Measurements from ENCODE around the gene SRRT. TPM values are rescaled to one million over a fixed set of nuclear protein-coding genes. Genes with fewer than 3 reads are reported as not detected.
A peak's percentile ranks its signal among the peaks of the same experiment; 100 is the strongest.

SRRT gene
- total RNA-seq, 4 donors from 2014 or later = 35.0 to 47.3 (median 39.8) TPM

- DNase-seq = no peak
- in situ Hi-C loops (cut with MboI; ENCODE audit: low sequenced_read_pairs in 4 of 4) (no loop called here), intact Hi-C loops (cut with DNase I; ENCODE audit: low total_unique reads) (no loop called here)
- no peaks in the 10 kb centered on the region for H3K9me3 ChIP-seq
- peaks cover 4 to 5% of the 10 kb centered on the region in 2 donors for H3K4me1 ChIP-seq
- peak; percentile 35 to 57 for ATAC-seq
- H3K27ac ChIP-seq = peak overlapping the region; percentile 80 to 88 (median 82)
- TF ChIP-seq POLR2A (IDR thresholded peaks at IDR 0.05) = no peak
- TF ChIP-seq, protein P1, sequence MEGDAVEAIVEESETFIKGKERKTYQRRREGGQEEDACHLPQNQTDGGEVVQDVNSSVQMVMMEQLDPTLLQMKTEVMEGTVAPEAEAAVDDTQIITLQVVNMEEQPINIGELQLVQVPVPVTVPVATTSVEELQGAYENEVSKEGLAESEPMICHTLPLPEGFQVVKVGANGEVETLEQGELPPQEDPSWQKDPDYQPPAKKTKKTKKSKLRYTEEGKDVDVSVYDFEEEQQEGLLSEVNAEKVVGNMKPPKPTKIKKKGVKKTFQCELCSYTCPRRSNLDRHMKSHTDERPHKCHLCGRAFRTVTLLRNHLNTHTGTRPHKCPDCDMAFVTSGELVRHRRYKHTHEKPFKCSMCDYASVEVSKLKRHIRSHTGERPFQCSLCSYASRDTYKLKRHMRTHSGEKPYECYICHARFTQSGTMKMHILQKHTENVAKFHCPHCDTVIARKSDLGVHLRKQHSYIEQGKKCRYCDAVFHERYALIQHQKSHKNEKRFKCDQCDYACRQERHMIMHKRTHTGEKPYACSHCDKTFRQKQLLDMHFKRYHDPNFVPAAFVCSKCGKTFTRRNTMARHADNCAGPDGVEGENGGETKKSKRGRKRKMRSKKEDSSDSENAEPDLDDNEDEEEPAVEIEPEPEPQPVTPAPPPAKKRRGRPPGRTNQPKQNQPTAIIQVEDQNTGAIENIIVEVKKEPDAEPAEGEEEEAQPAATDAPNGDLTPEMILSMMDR (IDR thresholded peaks at IDR 0.05 in 4 of 5, conservative IDR thresholded peaks at IDR 0.05 in 1 of 5) = no peak
- no peaks in the 10 kb centered on the region for H3K27me3 ChIP-seq
- H3K4me3 ChIP-seq = peak overlapping the region in 1 of 4 donors; percentile 62
- no peaks in the 10 kb centered on the region for H3K36me3 ChIP-seq
Observed at GRCh38 chr7:100835903-100836811, 38.7 kb upstream of the SRRT start.

DNA sequence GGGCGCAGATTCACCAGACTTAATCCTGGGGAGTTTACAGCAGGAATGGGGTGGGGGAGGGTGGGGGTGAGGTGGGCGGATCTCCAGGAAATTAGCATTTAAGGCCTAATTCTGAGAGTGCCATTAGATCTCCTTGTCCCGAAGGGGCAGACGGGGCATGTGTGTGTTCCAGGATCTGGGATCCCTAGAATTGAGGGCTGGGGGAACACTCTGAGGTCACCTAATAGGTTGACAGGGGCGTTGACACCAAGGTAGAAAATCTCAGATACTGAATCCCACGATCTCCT lies 38.1 kb upstream of the SRRT start:
- H3K9me3 ChIP-seq = no peaks in the 10 kb centered on the region
- intact Hi-C loops (cut with DNase I; ENCODE audit: low total_unique reads) (no loop called here), in situ Hi-C loops (cut with MboI; ENCODE audit: low sequenced_read_pairs in 4 of 4) (no loop called here)
- H3K36me3 ChIP-seq = no peaks in the 10 kb centered on the region
- no peak for DNase-seq
- H3K4me3 ChIP-seq = peak overlapping the region; percentile 58 to 62 (median 61)
- ATAC-seq = no peak
- no peak for TF ChIP-seq POLR2A (IDR thresholded peaks at IDR 0.05)
- TF ChIP-seq, protein P1 (IDR thresholded peaks at IDR 0.05 in 4 of 5, conservative IDR thresholded peaks at IDR 0.05 in 1 of 5) = no peak
- H3K4me1 ChIP-seq = peaks cover 4 to 5% of the 10 kb centered on the region in 2 donors
- no peaks in the 10 kb centered on the region for H3K27me3 ChIP-seq
- peak overlapping the region; percentile 80 to 88 (median 82) for H3K27ac ChIP-seq

GRCh38 chr7:100837099-100837836 lies 37.6 kb upstream of the SRRT start:
- peak overlapping the region; percentile 58 to 62 (median 61) for H3K4me3 ChIP-seq
- H3K36me3 ChIP-seq = no peaks in the 10 kb centered on the region
- peak overlapping the region; percentile 80 to 88 (median 82) for H3K27ac ChIP-seq
- no peaks in the 10 kb centered on the region for H3K9me3 ChIP-seq
- TF ChIP-seq, protein P1 (IDR thresholded peaks at IDR 0.05 in 4 of 5, conservative IDR thresholded peaks at IDR 0.05 in 1 of 5) = no peak
- peak; percentile 13 to 42 for TF ChIP-seq POLR2A (IDR thresholded peaks at IDR 0.05)
- H3K4me1 ChIP-seq = peaks cover 4 to 5% of the 10 kb centered on the region in 2 donors
- intact Hi-C loops (cut with DNase I; ENCODE audit: low total_unique reads) = no loop called here
- H3K27me3 ChIP-seq = no peaks in the 10 kb centered on the region
- ATAC-seq = peak; percentile 92 to 98
- in situ Hi-C loops (cut with MboI; ENCODE audit: low sequenced_read_pairs in 4 of 4) = no loop called here
- DNase-seq = peak; percentile 66 to 83

GRCh38 chr7:100839361-100839760 lies 35.5 kb upstream of the SRRT start:
- H3K36me3 ChIP-seq = no peaks in the 10 kb centered on the region
- in situ Hi-C loops (cut with MboI; ENCODE audit: low sequenced_read_pairs in 4 of 4) = no loop called here
- ATAC-seq (no peak), DNase-seq (no peak)
- no peaks in the 10 kb centered on the region for H3K9me3 ChIP-seq
- H3K27me3 ChIP-seq = no peaks in the 10 kb centered on the region
- peaks cover 4 to 5% of the 10 kb centered on the region in 2 donors for H3K4me1 ChIP-seq
- no peak overlapping the region for H3K4me3 ChIP-seq
- intact Hi-C loops (cut with DNase I; ENCODE audit: low total_unique reads) = no loop called here
- TF ChIP-seq, protein P1 (IDR thresholded peaks at IDR 0.05 in 4 of 5, conservative IDR thresholded peaks at IDR 0.05 in 1 of 5) = no peak
- no peak for TF ChIP-seq POLR2A (IDR thresholded peaks at IDR 0.05)
- no peak overlapping the region for H3K27ac ChIP-seq

All from gastrocnemius medialis (tissue), 4 donors.